SK-N-SH (cell line): Measurements from ENCODE around the gene NADSYN1.

Experiments used
- CTCF ChIP-seq: fragments of 200-600 bp; sonication (generic); IDR thresholded peaks from 2 replicates; pipeline ENCODE4 v1.6.1; 2017; ENCODE audit warnings: antibody characterized with exemption, mild to moderate bottlenecking, moderate library complexity
- EP300 ChIP-seq, 2 experiments: IDR thresholded peaks; 2 replicates each; pipeline versions ENCODE4 v1.4.0 to v1.6.1; 2012; ENCODE audit warnings: borderline replicate concordance in 1 of 2, low read depth in 1 of 2, low read length in 1 of 2
- GABPA ChIP-seq: IDR thresholded peaks from 2 replicates; pipeline ENCODE4 v1.4.0; 2012; ENCODE audit warnings: low read depth, mild to moderate bottlenecking
- NFIC ChIP-seq: IDR thresholded peaks from 2 replicates; pipeline ENCODE4 v1.4.0; 2012; ENCODE audit warnings: borderline replicate concordance
- RCOR1 ChIP-seq: fragments of 150-350 bp; IDR thresholded peaks from 2 replicates; pipeline ENCODE4 v1.6.1; 2017; ENCODE audit warnings: antibody characterized with exemption, low read length
- TEAD4 ChIP-seq: IDR thresholded peaks from 2 replicates; pipeline ENCODE4 v1.4.0; 2012; ENCODE audit warnings: mild to moderate bottlenecking, borderline replicate concordance; ENCODE audit not compliant: insufficient read depth

DNA sequence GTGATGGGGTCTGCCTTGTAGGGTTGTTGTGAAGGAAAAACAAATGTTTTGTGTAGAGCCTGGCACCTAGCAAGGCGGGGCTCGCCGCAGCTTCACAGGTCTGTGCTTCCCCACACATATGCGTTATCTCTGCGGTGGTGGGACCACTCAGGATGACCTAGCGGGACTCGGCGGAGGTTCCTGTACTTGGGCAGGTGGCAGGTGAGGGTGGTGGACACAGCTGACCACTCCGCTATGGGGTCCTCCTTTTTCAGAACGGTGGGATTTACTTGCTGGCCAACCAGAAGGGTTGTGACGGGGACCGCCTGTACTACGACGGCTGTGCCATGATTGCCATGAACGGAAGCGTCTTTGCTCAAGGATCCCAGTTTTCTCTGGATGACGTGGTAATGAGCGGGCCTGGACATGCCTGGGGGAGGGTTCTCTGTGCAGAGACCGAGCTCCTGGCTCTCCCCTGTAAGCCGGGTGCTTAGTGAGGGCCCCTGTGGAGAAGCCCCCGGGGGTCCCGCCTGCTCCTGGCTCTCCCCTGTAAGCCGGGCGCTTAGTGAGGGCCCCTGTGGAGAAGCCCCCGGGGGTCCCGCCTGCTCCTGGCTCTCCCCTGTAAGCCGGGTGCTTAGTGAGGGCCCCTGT lies 21.3 kb downstream of the NADSYN1 start:
- no peak for TF ChIP-seq CTCF
- no peak for TF ChIP-seq TEAD4
- no peak for TF ChIP-seq RCOR1
- no peak for TF ChIP-seq EP300 (IDR thresholded peaks at IDR 0.05; ENCODE audit: borderline replicate concordance in 1 of 2, low read depth in 1 of 2, low read length in 1 of 2)
- TF ChIP-seq GABPA, result no peak
- no peak for TF ChIP-seq NFIC
